Sigmoid colon (tissue), 7 donors: ENCODE results near the gene RAPGEF2. TPM values are rescaled to one million over a fixed set of nuclear protein-coding genes. Genes with fewer than 3 reads are reported as not detected.
"Not testable (repeated sequence)": the region's sequence is repeated elsewhere in the genome, so short reads cannot be mapped to it uniquely, and the experiment has no call there.

Experiments
- DNase-seq: peaks from one replicate; pipeline ENCODE4 v3.0.0-alpha.2; 2019
- H3K27ac ChIP-seq, 4 donors: fragments of 200-600 bp; sonication (generic); one replicate each; pipeline ENCODE4 v1.5.1; 2016 to 2019; ENCODE audit warnings: mild to moderate bottlenecking in 1 of 4
- H3K27me3 ChIP-seq, 3 donors: fragments of 200-600 bp; sonication (generic); one replicate each; pipeline ENCODE4 v1.5.1; 2019; ENCODE audit warnings: mild to moderate bottlenecking in 1 of 3
- H3K36me3 ChIP-seq, 4 donors: fragments of 200-600 bp; sonication (generic); one replicate each; pipeline ENCODE4 v1.5.1; 2016 to 2019
- H3K4me1 ChIP-seq, 4 donors: fragments of 200-600 bp; sonication (generic); one replicate each; pipeline ENCODE4 v1.5.1; 2017 to 2019
- H3K4me3 ChIP-seq, 4 donors: fragments of 200-600 bp; sonication (generic); one replicate each; pipeline ENCODE4 v1.5.1; 2017 to 2019; ENCODE audit warnings: mild to moderate bottlenecking in 2 of 4, moderate library complexity in 1 of 4
- H3K9me3 ChIP-seq, 4 donors: fragments of 200-600 bp in 3 of 4; sonication (generic) in 3 of 4; one replicate each; pipeline versions ENCODE4 v1.5.1 to v1.6.1; 2013 to 2019
- EP300 ChIP-seq, 4 donors: sonication (generic); formaldehyde crosslinking; IDR thresholded peaks; one replicate each; pipeline ENCODE4 v1.6.1; 2017; ENCODE audit warnings: antibody characterized with exemption in 4 of 4
- POLR2A ChIP-seq, 2 donors: fragments of 450-650 bp; IDR thresholded peaks; one replicate each; pipeline ENCODE4 v1.6.1; 2016; ENCODE audit warnings: antibody characterized with exemption in 2 of 2, mild to moderate bottlenecking in 2 of 2, moderate library complexity in 2 of 2
- POLR2AphosphoS5 ChIP-seq, 4 donors: sonication (generic); formaldehyde crosslinking; IDR thresholded peaks; one replicate each; pipeline ENCODE4 v1.6.1; 2017; ENCODE audit warnings: antibody characterized with exemption in 4 of 4
- WGBS, 2 donors: extraction: QIAGEN DNeasy Blood & Tissue Kit; methylation state at CpG; one replicate each; pipeline ENCODE4 v1.1.7; 2013; 5-methylcytosine and 5-hydroxymethylcytosine counted together
- intact Hi-C: fragments of 100-400 bp; cut with DNase I; formaldehyde crosslinking; loops from one replicate; pipeline ENCODE4 v1.15.1; 2023
- polyA plus RNA-seq, 3 donors: library from polyadenylated mRNA; stranded (reverse); fragments of 200-250 nt; gene quantifications; one replicate each; pipeline ENCODE4 v1.2.3, GENCODE V29; 2013
- total RNA-seq, 4 donors: library from RNA; depleted of rRNA; stranded (reverse); fragments of >200 nt; gene quantifications; one replicate each; pipeline ENCODE4 v1.1.0, GENCODE V29; 2016
- TF ChIP-seq, protein P1 (sequence below), 4 experiments: fragments of 450-650 bp in 3 of 4; fragments of 200-600 bp in 1 of 4; IDR thresholded peaks; one replicate each; pipeline ENCODE4 v1.5.1; 2016 to 2019; ENCODE audit warnings: antibody characterized with exemption in 4 of 4, mild to moderate bottlenecking in 3 of 4, moderate library complexity in 2 of 4
- donor health status: healthy with polysubstance abuse.
- donor health status: Bipolar disorder and iron deficiency.
- donor health status: healthy.

Gene RAPGEF2
- total and polyA plus RNA-seq, 7 donors = 7.8 to 63.1 (median 34.2) TPM

DNA sequence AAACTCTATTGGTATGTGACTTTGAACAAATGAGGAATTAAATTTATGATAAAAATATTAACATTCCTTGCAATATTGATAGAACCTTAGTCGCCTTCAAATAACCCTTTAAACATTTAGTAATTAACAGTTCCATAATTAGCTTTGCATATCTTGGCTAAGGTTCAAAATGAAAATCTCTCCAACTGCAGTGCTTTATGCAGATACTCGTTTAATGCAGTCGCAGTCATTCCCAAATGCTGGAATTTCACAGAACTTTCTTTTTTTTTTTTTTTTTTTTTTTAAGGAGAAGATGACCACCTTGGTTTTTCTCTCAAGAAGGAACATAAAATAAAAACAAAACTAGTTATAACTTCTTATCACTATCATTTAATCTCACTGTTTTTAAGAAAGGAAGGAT, 5.2 kb downstream of the RAPGEF2 start:
- Histone ChIP-seq H3K4me1 (peaks cover 0 to 47% (median 37%) of the 10 kb centered on the region in 4 donors), H3K4me3 (no peak overlapping the region), H3K9me3 (no peaks in the 10 kb centered on the region), H3K27ac (no peak overlapping the region), H3K36me3 (no peaks in the 10 kb centered on the region), H3K27me3 (no peaks in the 10 kb centered on the region)
- TF ChIP-seq, protein P1, sequence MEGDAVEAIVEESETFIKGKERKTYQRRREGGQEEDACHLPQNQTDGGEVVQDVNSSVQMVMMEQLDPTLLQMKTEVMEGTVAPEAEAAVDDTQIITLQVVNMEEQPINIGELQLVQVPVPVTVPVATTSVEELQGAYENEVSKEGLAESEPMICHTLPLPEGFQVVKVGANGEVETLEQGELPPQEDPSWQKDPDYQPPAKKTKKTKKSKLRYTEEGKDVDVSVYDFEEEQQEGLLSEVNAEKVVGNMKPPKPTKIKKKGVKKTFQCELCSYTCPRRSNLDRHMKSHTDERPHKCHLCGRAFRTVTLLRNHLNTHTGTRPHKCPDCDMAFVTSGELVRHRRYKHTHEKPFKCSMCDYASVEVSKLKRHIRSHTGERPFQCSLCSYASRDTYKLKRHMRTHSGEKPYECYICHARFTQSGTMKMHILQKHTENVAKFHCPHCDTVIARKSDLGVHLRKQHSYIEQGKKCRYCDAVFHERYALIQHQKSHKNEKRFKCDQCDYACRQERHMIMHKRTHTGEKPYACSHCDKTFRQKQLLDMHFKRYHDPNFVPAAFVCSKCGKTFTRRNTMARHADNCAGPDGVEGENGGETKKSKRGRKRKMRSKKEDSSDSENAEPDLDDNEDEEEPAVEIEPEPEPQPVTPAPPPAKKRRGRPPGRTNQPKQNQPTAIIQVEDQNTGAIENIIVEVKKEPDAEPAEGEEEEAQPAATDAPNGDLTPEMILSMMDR (IDR thresholded peaks at IDR 0.05) = no peak
- TF ChIP-seq POLR2A (IDR thresholded peaks at IDR 0.05) (no peak), EP300 (IDR thresholded peaks at IDR 0.05) (no peak), POLR2AphosphoS5 (IDR thresholded peaks at IDR 0.05) (no peak)
- WGBS, 2 donors = 77 to 86% methylated on average over 3 of the region's 3 CpGs
- intact Hi-C loops = loop anchor here (5.0 kb wide), 1 partner anchor 49 kb away; no protein-coding TSS in a partner anchor
- no peak for DNase-seq

DNA sequence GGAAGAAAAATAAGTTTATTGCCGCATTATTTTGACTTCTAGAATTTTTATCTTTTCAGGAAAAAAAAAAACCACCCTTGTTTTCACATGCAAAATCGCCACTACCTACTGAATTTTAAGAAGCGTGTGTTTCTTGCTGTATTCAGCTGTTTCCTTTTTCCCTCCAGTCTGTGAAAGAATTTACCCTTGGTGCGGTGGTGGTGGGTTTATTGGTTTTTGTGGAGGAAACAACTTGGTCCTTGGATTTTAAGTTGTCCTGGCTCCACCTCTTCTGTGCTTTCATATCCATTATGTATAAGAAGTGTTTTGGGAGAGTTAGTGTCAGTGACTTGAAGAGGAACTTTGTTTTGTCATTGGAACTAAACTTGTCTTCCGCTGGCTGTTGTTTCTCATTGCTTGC, 8.1 kb downstream of the RAPGEF2 start:
- 70 to 89% methylated on average over 5 of the region's 5 CpGs for WGBS, 2 donors

DNA sequence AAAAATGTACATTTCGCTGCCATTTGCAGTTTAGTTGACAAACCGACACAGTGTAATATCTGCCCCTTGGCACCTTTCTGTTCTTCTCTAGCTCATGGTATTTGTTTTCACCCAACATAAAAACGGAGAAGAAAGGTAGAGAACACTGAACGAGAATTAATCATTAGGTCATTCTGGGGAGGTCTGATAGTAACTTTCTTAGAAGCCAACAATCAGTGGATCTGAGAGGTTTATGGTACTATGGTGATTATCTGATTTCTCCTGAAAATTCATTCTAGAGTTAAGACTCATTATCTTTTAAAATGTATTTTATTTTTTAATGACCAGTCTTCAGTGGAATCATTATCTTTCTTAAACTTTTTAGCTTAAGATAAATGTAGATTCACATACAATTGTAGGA, 8.5 kb downstream of the RAPGEF2 start:
- no peaks in the 10 kb centered on the region for H3K36me3 ChIP-seq
- WGBS, 2 donors = 92 to 96% methylated on average over 4 of the region's 4 CpGs
- TF ChIP-seq POLR2A (IDR thresholded peaks at IDR 0.05) (no peak), EP300 (IDR thresholded peaks at IDR 0.05) (no peak), POLR2AphosphoS5 (IDR thresholded peaks at IDR 0.05) (no peak)
- TF ChIP-seq, protein P1 (IDR thresholded peaks at IDR 0.05) = no peak
- H3K27me3 ChIP-seq = no peaks in the 10 kb centered on the region
- H3K27ac ChIP-seq = no peak overlapping the region
- DNase-seq = no peak
- no peak overlapping the region for H3K4me3 ChIP-seq
- peaks cover 0 to 27% (median 21%) of the 10 kb centered on the region in 4 donors for H3K4me1 ChIP-seq
- no peaks in the 10 kb centered on the region for H3K9me3 ChIP-seq
- intact Hi-C loops = no loop called here

More for the DNA sequence above, 8.1 kb downstream of the RAPGEF2 start:
- Histone ChIP-seq H3K27me3 (no peaks in the 10 kb centered on the region), H3K27ac (no peak overlapping the region), H3K36me3 (no peaks in the 10 kb centered on the region), H3K4me3 (no peak overlapping the region), H3K9me3 (no peaks in the 10 kb centered on the region), H3K4me1 (peaks cover 0 to 32% (median 26%) of the 10 kb centered on the region in 4 donors)
- no peak for DNase-seq
- TF ChIP-seq POLR2A (IDR thresholded peaks at IDR 0.05) (no peak), EP300 (IDR thresholded peaks at IDR 0.05) (no peak), POLR2AphosphoS5 (IDR thresholded peaks at IDR 0.05) (no peak)
- intact Hi-C loops = no loop called here

DNA sequence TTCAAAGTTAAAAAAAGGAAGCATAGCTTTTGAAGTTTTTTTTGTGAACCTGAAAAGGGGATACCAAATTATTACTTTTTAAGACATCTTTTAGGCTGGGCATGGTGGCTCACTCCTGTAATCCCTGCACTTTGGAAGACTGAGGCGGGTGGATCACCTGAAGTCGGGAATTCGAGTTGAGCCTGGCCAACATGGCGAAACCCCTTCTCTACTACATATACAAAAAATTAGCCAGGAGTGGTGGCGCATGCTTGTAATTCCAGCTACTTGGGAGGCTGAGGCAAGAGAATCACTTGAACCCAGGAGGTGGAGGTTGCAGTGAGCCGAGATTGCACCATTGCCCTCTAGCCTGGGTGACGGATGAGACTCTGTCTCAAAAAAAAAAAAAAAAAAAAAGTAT, 10.5 kb downstream of the RAPGEF2 start:
- DNase-seq, H3K27ac ChIP-seq, H3K4me3 ChIP-seq, H3K36me3 ChIP-seq, H3K27me3 ChIP-seq, H3K4me1 ChIP-seq, intact Hi-C loops, H3K9me3 ChIP-seq: not testable (repeated sequence)
- WGBS, 2 donors = 97 to 98% methylated on average over 7 of the region's 7 CpGs

DNA sequence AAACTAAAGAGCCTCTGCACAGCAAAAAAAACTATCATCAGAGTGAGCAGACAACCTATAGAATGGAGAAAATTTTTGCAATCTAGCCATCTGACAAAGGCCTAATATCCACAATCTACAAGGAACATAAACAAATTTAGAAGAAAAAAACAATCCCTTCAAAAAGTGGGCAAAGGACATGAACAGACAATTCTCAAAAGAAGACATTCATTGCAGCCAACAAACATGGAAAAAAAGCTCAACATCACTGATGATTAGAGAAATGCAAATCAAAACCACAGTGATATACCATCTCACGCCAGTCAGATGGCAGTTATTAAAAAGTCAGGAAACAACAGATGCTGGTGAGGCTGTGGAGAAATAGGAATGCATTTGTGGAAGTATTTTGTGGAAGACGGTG, 13.2 kb downstream of the RAPGEF2 start:
- DNase-seq, H3K27ac ChIP-seq, H3K9me3 ChIP-seq, H3K27me3 ChIP-seq, intact Hi-C loops, H3K4me3 ChIP-seq, H3K36me3 ChIP-seq: not testable (repeated sequence)
- WGBS, 2 donors = 90 to 94% methylated on average over 2 of the region's 2 CpGs
- peaks cover 0 to 27% (median 1%) of the 10 kb centered on the region in 4 donors for H3K4me1 ChIP-seq

DNA sequence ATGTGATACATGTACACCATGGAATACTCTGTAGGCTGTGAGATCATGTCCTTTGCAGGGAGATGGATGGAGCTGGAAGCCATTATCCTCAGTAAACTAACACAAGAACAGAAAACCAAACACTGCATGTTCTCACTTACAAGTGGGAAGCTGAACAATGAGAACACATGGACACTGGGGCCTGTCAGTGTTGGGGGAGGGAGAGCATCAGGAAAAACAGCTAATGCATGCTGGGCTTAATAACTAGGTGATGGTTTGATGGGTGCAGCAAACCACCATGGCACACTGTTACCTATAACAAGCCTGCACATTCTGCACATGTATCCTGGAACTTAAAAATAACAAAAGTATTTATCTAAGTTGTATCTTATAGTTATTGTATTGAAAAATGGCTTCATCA, 13.8 kb downstream of the RAPGEF2 start:
- H3K4me3 ChIP-seq, H3K9me3 ChIP-seq, H3K27ac ChIP-seq, intact Hi-C loops, H3K36me3 ChIP-seq, DNase-seq, H3K27me3 ChIP-seq: not testable (repeated sequence)
- peaks cover 0 to 27% (median 1%) of the 10 kb centered on the region in 4 donors for H3K4me1 ChIP-seq

DNA sequence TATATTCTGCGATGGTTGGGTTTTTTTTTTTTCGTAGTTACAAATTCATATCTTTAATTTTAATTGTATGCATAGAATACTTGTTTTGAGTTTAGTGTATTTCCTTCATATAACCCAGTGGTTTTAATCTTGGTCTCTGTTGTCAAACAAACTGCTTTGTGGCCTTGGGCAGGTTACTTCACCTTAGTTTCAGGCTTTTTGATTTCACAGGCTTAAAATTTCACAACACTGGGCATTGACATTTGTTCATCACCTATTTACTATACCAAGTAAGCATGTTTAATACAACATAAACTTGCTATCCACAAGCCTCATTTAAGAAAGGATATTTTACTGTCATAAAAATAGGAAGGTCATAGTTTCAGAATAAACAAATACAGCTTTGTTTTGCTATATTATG, 14.7 kb downstream of the RAPGEF2 start:
- TF ChIP-seq POLR2AphosphoS5 (IDR thresholded peaks at IDR 0.05) (no peak), POLR2A (IDR thresholded peaks at IDR 0.05) (no peak), EP300 (IDR thresholded peaks at IDR 0.05) (no peak)
- TF ChIP-seq, protein P1 (IDR thresholded peaks at IDR 0.05) = no peak
- peaks cover 0 to 27% (median 1%) of the 10 kb centered on the region in 4 donors for H3K4me1 ChIP-seq
- no peak for DNase-seq
- no peak overlapping the region for H3K4me3 ChIP-seq
- intact Hi-C loops = no loop called here
- no peak overlapping the region for H3K27ac ChIP-seq
- no peaks in the 10 kb centered on the region for H3K27me3 ChIP-seq
- H3K36me3 ChIP-seq = no peaks in the 10 kb centered on the region
- H3K9me3 ChIP-seq = no peaks in the 10 kb centered on the region
- WGBS, 2 donors = 81 to 96% methylated on average over 2 of the region's 2 CpGs
